ENCODE measurements around the gene GLDN.

Gene GLDN

DNA sequence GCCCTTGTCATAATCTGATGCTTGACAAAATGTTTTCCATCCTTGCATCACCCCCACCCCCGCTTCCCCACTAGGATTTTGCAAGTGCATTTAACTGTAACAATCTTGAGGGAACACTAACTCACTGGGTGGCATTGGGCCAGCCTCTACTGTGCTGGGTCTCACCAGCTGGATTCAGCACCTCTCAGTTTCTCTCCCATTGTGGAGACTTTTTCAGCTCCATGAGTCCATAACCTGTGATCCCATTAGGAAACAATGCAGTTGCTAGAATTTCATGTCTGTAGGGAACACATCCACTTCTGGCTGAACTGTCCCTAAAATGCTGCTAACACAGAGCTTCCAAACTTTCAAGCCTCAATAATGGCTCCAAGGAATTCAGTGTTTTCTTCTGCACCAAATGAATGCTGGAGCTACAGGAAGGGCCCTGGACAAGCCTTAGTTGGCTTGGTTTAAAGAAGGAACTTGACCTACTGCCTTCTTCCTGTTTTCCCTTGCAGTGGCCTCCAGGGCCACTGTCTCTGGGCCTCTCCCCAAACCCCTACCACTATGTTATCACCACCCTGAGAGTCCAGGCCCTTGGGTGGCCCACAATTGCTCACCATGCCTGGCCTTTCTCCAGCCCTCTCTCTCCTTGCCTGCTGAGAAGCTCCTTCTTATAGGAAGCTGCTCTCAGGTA, 18.7 kb upstream of the GLDN start:
- in situ Hi-C loops (cut with MboI; ENCODE audit: low sequenced_read_pairs) = no loop called here

DNA sequence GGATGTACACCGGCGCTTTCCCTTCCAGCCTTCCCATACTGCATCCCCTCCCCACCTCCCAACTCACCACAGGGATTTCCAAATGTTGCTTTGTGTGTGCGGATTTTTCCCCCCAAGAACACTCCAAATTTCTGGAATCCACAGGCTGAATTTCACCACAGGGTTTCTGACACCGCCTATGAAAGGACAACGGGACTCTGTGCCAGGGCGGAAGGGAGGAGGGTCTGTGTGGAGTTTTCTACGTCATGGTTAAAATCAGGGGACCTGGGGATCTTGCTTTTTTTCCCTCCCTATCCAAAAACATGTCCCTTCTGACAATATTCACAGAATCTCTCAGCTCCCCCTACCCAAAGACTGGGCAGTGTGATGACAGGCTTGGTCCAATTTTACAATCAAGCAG, 17.7 kb upstream of the GLDN start:
- in situ Hi-C loops (cut with MboI; ENCODE audit: low sequenced_read_pairs) = no loop called here

DNA sequence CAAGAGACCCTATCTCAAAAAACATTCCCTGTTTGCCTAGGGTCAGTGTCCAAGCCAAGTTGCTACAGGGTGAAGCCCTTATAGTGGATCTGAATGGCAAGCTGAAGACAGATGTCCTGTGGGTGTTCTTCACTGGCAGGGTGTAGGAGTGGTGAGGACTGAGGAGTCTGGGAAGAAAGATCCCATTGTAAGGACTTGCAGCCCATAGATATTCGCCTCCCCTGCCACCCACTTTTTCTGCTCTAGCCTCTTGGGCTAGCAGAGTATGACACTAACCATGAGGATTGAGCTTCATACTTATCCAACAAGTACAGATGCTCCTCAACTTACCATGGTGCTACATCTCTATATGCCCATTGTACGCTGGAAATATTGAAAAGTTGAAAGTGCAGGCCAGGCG, 16.3 kb upstream of the GLDN start:
- in situ Hi-C loops (cut with MboI; ENCODE audit: low sequenced_read_pairs) = no loop called here

DNA sequence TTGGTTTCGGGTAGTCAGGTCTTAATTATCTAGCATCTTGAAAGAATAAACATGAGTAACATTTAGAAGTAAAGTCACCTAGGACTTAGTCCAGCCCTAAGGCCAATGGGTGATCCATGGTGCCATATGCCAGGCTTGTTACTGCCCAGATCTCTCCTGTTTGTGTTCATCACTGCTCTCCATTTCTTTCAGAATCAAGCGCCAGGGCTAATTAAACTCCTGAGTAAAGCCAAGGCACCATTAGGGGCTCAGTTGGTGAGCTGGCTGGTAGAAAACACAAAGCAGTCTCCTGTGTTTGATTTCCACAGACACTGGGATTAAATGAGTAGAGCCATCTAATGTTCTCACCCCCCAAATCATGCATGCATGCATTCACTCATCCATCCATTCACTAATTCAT, 14.4 kb upstream of the GLDN start:
- in situ Hi-C loops (cut with MboI; ENCODE audit: low sequenced_read_pairs) = no loop called here

DNA sequence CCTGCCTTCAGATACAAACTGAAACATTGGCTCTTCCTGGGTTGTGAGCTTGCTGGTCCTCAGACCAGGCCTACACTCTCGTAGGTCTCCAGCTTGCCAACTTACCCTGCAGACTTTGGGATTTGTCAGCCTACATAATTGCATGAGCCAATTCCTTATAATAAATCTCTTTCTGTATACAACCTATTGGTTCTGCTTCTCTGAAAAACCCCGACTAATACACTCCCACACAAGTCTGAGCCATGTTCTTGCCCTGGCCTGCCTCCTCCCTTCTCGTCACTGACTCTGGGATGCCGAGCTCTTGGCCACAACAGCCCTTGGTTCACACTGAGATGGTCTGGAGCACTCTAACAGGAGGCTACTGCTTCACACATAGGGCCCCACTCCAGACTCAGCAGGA, 12.5 kb upstream of the GLDN start:
- in situ Hi-C loops (cut with MboI; ENCODE audit: low sequenced_read_pairs) = no loop called here

DNA sequence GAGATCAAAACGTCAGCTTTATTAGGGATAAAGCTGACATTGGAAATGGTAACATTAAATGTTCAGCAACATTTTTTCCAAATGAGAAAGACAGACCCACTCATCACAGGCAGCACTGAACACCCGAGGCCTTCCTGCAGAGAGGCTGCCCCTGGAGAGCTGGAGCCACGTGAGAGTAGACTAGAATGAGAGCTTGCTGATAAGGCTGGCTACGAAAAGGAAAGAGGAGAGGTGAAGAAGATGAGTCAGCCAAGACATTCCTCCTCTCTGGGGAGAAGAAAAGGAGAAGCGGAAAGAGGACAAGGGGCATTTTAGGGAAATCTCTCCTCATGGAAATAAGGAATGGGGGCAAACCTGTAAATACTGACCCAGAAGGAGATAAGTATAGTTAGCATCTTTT, 10.3 kb upstream of the GLDN start:
- in situ Hi-C loops (cut with MboI; ENCODE audit: low sequenced_read_pairs) = no loop called here

DNA sequence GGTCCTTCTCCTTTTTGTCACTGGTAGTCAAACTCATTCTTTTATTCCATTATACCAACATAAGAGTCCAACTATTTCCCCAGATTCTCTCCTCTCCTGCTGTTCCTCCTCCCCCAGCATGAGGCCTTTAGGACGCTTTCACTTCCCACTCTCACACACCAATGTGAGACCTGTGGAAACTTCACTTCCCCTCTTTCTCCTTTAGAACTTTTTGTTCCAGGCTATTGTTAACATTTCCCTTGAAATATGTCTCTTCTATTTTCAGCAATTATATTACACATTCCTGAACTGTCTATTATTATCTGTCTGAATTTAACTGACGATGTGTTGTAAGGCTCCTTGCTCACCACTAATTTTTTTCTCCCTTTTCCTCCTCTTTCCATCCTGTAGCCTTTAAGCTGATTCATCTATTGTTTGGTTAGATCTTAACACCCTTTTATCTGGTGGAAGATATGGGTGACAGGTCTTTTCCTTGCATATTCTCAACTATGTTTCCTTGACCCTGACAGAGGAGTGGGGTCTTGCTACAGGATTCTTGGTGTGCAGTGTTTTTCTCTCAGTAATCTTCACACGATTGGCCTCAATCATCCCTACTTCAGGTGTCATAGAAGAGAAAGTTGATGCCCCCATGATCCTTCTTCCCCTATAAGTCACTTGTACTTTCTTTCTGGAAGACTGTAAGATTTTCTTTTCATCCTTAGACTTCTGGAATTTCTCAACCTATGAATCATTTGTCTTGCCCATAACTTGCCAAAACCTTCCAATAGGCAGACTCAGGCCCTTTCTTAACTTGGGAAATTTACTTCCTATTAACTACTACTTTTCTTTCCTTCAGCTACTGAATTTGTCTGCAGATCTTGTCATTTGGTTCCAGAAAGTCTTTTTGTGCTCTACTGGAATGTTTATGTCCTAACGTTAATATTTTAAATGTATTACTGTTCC, 9.0 kb upstream of the GLDN start:
- in situ Hi-C loops (cut with MboI; ENCODE audit: low sequenced_read_pairs) = no loop called here

DNA sequence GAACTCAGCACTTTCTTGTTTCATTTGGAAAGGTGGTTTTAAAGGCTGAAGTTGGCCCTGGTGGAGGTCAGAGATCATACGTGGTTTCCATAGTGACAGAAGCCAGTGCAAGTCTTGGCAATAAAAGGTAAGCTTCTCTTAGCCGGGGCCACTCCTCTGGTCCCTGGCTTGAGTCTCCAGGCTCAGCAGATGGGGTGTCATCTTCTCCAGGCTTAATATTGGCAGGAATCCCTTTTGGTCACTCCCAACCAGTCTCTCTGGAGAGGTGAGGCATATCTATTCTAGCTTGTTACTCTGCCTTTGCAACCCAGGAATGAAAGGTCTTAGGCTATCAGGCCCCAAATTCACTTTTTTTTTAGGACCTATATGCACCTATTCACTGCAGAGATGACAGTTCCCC, 7.9 kb upstream of the GLDN start:
- in situ Hi-C loops (cut with MboI; ENCODE audit: low sequenced_read_pairs) = no loop called here

DNA sequence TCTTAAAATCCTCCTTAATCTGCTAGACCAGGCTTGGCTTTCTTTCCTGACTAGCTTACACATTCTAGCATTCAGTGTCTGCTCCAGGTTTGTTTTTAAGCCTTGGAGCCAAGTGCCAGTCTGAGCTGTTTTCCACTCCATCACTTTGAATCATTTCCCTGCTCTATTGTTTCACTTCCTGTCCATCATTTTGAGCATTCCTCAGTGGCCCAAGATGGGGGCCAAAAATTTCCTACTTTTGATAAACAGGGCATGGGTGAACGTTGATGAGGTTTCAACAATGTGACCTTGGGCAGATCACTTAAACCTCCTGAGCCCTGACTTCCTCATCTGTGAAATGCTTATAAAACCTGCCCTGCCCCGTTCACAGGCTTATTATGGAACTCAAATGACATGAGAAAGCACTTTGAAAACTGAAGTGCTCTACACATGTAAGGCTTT, 7.4 kb upstream of the GLDN start:
- in situ Hi-C loops (cut with MboI; ENCODE audit: low sequenced_read_pairs) = no loop called here

DNA sequence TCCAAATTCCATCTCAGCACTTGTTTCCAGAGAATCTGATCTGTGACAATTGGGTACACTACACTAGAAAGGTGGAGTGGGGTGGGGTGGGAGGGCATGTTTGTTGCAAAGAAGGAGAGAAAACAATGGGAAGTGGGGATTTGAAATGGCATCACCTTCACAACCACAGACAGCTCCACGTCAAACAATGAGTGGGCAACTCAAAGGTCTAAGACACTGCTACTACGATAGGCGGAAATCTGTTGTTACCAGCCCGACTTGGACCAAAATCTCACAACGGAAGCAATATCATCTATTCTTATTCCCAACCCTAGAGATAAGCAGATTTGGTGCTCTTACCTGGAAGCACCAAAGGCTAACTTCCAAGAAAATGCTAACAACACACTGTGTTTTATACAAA, 6.4 kb upstream of the GLDN start:
- in situ Hi-C loops (cut with MboI; ENCODE audit: low sequenced_read_pairs) = no loop called here

DNA sequence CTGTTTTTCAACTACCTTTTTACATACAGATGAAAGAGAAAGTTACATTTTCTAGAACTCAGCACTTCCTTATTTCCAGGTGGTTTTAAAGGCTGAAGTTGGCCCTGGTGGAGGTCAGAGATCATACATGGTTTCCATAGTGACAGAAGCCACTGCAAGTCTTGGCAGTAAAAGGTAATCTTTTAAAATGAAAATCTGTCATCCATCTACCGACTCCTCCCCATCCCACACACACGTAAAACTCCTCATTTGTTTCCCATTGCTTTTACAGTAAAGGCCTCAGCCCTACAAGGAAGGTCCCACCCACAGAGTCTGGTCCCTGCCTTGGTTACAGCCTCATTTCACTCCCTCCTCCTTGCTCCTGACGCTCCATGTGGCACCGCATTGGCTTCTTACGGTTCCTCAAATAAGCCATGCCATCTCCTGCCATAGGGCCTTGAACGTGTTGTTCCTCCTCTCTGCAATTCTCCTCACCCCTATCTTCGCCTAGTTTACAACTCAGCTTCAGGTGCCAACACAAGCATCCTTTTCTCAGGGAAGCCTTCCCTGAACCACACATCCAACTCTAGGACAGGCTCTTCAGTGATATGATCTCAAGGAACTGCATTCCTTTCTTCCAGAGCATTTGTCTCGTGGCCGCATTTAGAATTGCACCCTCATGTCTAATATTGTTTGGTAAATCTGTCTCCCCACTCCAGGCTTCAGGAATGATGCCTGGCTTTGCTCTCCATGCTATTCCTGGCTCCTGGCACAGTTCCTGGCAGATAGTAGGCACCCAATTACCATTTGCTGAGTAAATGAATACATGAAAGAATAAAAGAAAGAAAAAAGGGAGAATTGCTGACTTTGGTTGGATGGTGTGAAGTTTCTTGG, 5.7 kb upstream of the GLDN start:
- in situ Hi-C loops (cut with MboI; ENCODE audit: low sequenced_read_pairs) = no loop called here

DNA sequence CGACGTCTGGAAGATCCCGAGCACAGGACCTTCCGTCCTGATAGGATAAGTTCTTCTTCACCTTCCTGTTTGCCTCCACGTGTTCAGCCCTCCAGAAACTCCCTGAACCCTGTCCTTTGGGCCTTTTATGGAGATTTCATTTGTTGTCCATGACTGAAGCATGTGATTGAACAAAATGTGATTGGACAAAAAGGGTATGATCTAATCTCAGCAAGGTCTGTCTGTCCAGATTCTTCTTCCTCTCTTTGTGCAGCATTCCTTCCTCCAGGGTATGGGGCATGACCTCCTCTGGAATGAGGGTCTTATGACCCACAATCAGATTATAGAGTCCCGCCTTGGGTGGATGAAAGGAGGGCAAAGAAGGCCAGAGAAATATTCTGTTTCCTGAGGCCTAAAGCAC, 3.0 kb upstream of the GLDN start, which contains the start of gene CYP19A1:
CYP19A1 (minus strand) TSS at position 101 of the 400 bp plus-strand sequence. CDS start 95,684 bp downstream, outside the sequence.
- in situ Hi-C loops (cut with MboI; ENCODE audit: low sequenced_read_pairs) = no loop called here

DNA sequence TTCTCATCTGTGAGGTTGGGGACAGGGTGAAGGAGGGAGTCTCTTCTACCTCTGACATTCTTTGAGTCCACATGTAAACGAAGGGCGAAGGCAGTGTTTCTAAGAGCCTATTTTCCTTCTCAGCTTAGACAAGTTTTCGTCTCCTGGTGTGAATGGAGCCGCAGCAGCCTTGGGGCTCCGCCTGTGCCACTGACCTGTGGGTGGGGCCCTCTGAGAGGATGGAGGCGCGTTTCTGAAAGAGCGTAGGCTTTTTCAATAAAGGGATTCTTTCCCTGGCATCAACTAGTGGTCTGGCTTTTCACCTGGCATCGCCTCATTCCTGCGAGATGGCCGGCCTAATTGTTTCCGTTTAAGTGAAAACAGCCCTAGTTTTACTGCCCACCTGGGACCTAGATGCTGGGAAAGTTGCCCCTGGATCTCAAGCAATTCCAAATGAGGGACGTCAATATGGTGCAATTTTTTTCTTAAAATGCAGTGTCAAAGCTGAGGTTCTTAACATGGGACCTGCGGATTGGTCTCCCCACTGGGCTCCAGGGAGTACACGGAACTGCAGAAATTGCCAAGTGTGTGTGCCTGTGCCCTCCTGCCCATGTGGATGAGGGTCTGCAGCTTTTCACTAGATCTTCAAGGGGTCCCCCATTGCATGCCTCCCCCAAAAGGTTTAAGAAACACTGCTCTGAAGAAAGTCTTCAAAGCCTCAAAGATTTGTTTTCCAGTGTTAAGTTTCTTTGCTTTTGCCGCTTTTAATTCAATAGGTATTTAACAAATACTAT, 958 bp downstream of the GLDN start:
- in situ Hi-C loops (cut with MboI; ENCODE audit: low sequenced_read_pairs) = no loop called here

DNA sequence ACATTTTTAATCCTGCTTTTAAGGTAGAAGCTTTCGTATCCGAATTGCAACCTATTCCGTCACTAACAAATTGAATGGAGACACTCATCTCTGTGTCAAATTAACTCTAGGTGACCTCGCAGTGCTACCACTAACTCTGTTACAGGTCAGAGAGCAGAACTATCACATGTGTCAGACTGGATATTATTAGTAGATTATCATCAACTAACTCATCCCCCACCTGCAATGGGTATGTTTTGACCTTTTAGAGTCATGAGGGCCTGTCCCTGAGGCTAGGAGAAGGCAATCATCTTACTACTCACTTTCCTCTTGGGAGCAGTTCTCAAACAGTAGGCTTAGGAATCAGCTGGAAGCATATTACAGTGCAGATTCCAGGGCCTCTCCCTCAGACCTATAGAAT, 2.0 kb downstream of the GLDN start:
- in situ Hi-C loops (cut with MboI; ENCODE audit: low sequenced_read_pairs) = no loop called here

DNA sequence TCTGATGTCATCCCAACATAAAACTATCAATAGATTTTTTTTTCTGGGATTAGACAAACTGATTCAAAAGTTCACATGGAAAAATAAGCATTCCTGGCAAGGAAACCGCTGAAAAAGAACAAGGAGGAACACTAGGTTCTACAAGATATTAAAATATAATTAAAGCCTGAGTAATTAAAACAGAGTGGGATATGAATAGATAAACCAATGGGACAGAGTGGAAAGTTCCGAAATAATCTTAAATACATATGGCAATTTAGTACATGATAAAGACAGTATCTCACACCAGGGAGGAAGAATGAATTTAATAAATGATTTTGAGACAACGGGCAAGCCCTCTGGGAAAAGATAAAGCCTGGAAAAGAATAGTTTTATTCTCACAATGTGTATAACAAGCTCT, 4.7 kb downstream of the GLDN start:
- in situ Hi-C loops (cut with MboI; ENCODE audit: low sequenced_read_pairs) = no loop called here

DNA sequence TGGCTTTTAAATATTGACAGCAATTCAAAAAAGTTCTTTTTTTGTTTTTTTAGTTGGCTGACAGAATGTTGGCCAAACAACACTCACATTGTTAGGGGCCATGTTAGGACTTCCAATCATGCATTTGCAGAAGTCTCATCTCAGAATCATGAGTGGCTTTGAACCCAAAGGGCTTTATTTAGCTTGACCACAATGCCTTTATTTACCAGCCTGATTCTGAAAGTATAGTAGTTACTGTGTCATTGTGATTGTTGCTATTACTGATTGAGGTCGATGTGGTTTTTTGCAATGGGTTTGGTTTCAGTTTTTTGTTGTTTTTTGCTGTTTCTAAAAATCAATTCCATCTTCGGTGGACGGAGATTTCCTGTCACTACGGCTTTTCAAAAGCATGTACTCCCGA, 7.2 kb downstream of the GLDN start:
- in situ Hi-C loops (cut with MboI; ENCODE audit: low sequenced_read_pairs) = no loop called here

DNA sequence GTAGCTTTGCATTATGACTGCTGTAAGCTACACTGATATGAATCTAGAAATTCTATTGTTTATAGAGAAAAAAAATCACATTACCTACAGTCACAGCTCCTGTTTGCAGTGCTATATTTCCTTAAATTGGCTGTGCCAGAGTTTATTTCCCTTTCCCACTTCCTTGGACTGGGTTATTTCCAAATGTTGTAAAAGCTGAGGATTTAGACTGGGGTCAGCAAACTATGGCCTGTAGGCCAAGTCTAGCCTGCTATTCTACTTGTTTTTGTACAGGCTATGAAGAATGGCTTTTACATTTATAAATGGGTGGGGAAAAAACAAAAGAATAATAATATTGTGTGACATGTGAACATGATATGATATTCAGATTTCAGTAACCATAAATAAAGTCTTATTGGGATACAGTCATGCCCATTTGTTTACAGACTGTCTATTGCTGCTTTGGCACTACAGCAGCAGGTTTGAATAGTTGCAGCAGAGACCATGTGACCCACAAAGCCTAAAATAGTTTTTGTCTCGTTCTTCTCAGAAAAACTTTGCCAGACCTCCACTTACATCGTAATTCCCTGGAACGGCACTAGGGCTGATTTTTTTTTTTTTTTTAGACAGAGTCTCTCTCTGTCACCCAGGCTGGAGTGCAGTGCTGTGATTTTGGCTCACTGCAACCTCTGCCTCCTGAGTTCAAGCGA, 7.8 kb downstream of the GLDN start:
- in situ Hi-C loops (cut with MboI; ENCODE audit: low sequenced_read_pairs) = no loop called here

DNA sequence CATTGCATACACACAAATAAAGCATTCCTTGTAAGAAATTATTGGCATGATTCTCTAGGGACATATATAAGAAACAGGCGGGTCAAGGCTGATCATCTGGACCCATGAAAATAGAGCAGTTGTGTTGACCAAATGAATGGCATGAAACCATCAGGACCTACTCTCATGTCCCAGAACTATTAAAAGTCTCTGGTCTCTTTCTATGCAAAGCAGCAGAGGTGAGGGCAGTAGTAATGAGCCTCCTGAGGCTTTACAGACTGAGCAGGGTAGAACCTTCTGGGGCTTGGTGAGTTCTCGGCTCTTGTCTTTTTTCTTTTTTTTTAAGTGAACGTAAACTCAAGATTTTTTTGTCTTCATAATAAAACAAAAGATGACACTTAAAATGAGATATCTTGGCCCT, 9.3 kb downstream of the GLDN start:
- in situ Hi-C loops (cut with MboI; ENCODE audit: low sequenced_read_pairs) = no loop called here

DNA sequence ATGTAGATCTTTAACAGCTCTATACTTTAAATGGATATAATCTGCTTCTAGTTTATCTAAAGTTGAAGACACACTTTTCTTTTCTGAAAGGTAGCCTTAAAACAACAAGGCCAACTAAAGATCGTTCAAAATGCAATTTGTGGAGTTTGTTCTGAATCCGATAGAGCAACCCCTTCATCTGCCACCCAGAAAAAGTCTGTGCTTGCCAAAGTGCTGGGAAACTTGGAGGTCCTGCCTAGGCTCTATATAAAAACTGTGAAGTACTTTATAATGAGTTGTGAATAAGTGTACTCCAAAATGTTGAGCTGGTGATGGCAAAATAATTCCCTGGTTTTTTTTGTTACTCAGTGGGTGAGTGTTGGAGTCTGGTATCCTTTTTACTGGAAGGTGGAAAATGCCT, 12.5 kb downstream of the GLDN start:
- in situ Hi-C loops (cut with MboI; ENCODE audit: low sequenced_read_pairs) = no loop called here

DNA sequence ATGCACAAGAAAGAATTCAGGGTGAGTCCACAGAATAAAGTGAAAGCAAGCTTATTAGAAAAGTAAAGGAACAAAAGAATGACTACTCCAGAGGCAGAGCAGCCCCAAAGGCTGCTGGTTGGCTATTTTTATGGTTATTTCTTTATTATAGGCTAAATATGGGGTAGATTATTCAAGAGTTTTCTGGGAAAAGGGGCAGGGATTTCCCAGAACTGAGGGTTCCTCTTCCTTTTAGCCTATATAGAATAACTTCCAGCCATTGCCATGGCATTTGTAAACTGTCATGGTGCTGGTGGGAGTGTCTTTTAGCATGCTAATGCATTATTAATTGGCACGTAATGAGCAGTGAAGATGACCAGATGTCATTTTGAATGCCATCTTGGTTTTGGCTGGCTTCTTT, 13.6 kb downstream of the GLDN start:
- in situ Hi-C loops (cut with MboI; ENCODE audit: low sequenced_read_pairs) = no loop called here
